HepG2 (cell line): ENCODE results near the gene NEK6. TPM values are rescaled to one million over a fixed set of nuclear protein-coding genes. Genes with fewer than 3 reads are reported as not detected.

Experiments
- ATAC-seq: fragments of 200-7000 bp; cut with Tn5 transposase; 3 replicates; pipeline ENCODE4 v1.9.1; 2020; ENCODE audit warnings: mild to moderate bottlenecking, moderate library complexity
- BruUV-seq: library from RNA; stranded (reverse); fragments of 400-500 nt; replicated peaks from 2 replicates; lab custom pipeline; 2021; lab: Mats Ljungman, UMichigan
- CTCF ChIA-PET: fragments of 300-600 bp; formaldehyde crosslinking; extraction: SDS; loops from one replicate; lab custom pipeline; 2021; ENCODE audit warnings: low total read pairs, inconsistent platforms, low intra/inter-chr PET ratio; lab: Yijun Ruan, JAX
- POLR2A ChIA-PET: fragments of 350-600 bp; sonication (Branson Sonifier 250); formaldehyde crosslinking; loops from one replicate; lab custom pipeline; 2020; ENCODE audit warnings: antibody characterized with exemption, inconsistent platforms; lab: Yijun Ruan, JAX
- DNase-seq: peaks from one replicate; pipeline ENCODE4 v3.0.0-alpha.2; 2015; ENCODE audit warnings: low spot score
- FAIRE-seq: peaks from 3 replicates; lab custom pipeline; 2011; peaks lifted over from hg19 to GRCh38; lab: Jason Lieb, UNC
- H2AFZ ChIP-seq: one replicate; pipeline ENCODE4 v1.6.1; 2011; ENCODE audit warnings: low read length, inconsistent platforms
- H3K27ac ChIP-seq: fragments of 300-600 bp; 3 replicates; pipeline ENCODE4 v1.8.0; 2011; ENCODE audit warnings: mixed run types, mild to moderate bottlenecking, mixed read lengths, low read length, inconsistent platforms; ENCODE audit not compliant: insufficient read depth; ENCODE audit errors: extremely low read length
- H3K27me3 ChIP-seq, 2 experiments: fragments of 200-600 bp in 1 of 2; 2 replicates in 1 of 2; 3 replicates in 1 of 2; pipeline versions ENCODE4 v1.6.0 to v1.8.0; 2011; ENCODE audit warnings: low read length in 2 of 2, mild to moderate bottlenecking in 2 of 2, moderate library complexity in 2 of 2, inconsistent platforms in 1 of 2; ENCODE audit not compliant: insufficient read depth in 2 of 2, control insufficient read depth in 1 of 2
- H3K36me3 ChIP-seq, 2 experiments: fragments of 200-600 bp in 1 of 2; replicated peaks in 1 of 2; 2 replicates in 1 of 2; 3 replicates in 1 of 2; pipeline versions ENCODE4 v1.5.1 to v1.8.0; 2011; ENCODE audit warnings: low read length in 2 of 2, inconsistent platforms in 1 of 2; ENCODE audit not compliant: insufficient read depth in 2 of 2, control insufficient read depth in 1 of 2
- H3K4me1 ChIP-seq: 2 replicates; pipeline ENCODE4 v1.5.1; 2012; ENCODE audit warnings: low read length, inconsistent platforms; ENCODE audit not compliant: insufficient read depth
- H3K4me2 ChIP-seq: 2 replicates; pipeline ENCODE4 v1.6.0; 2011; ENCODE audit warnings: low read depth, low read length, inconsistent platforms
- H3K4me3 ChIP-seq, 3 experiments: fragments of 200-600 bp in 1 of 3; sonication (generic), shearing (Covaris generic) in 1 of 3; replicated peaks in 1 of 3; 2 replicates each; pipeline ENCODE4 v1.5.1; 2011 to 2016; ENCODE audit warnings: low read length in 3 of 3, inconsistent platforms in 2 of 3, low read depth in 2 of 3, mild to moderate bottlenecking in 2 of 3, control low read depth in 1 of 3, mixed read lengths in 1 of 3; ENCODE audit not compliant: insufficient read depth in 1 of 3
- H3K79me2 ChIP-seq: one replicate; pipeline ENCODE4 v1.6.1; 2011; ENCODE audit warnings: low read length, inconsistent platforms; ENCODE audit not compliant: insufficient read depth
- H3K9ac ChIP-seq: 2 replicates; pipeline ENCODE4 v1.6.0; 2011; ENCODE audit warnings: mild to moderate bottlenecking, low read depth, low read length, inconsistent platforms; ENCODE audit not compliant: insufficient read depth
- H3K9me3 ChIP-seq: 2 replicates; pipeline ENCODE4 v1.5.1; 2012; ENCODE audit warnings: mild to moderate bottlenecking, low read length
- H4K20me1 ChIP-seq: 2 replicates; pipeline ENCODE4 v1.6.0; 2011; ENCODE audit warnings: inconsistent platforms, mild to moderate bottlenecking, low read length, moderate library complexity; ENCODE audit not compliant: insufficient read depth
- AGO2 ChIP-seq: fragments of 200-400 bp; formaldehyde crosslinking; optimal IDR thresholded peaks from 2 replicates; pipeline ENCODE3; 2017; ENCODE audit warnings: mild to moderate bottlenecking, low read depth, low read length, moderate library complexity
- ZNF670 ChIP-seq: sonication (generic); formaldehyde crosslinking; IDR thresholded peaks from 2 replicates; pipeline ENCODE4 v1.8.0; 2022; ENCODE audit warnings: mild to moderate bottlenecking, missing genetic modification reagents, borderline replicate concordance
- ZNF761 ChIP-seq: sonication (generic); formaldehyde crosslinking; conservative IDR thresholded peaks from 2 replicates; pipeline ENCODE4 v1.4.0; 2020; ENCODE audit warnings: mild to moderate bottlenecking, missing genetic modification reagents
- WGBS: methylation state at CpG from one replicate; pipeline ENCODE4 v1.1.6; 2017; ENCODE audit warnings: low lambda C conversion rate; 5-methylcytosine and 5-hydroxymethylcytosine counted together
- in situ Hi-C: cut with HindIII; loops from 2 replicates; pipeline ENCODE4 v1.10.0; 2017; ENCODE audit warnings: low pct_unique_long_range_greater_than_20kb; ENCODE audit not compliant: extremely low pct_ligation_motif_present
- intact Hi-C: fragments of 100-400 bp; cut with micrococcal nuclease; formaldehyde crosslinking; loops from one replicate; pipeline ENCODE4 v1.10.0; 2022; ENCODE audit not compliant: unreplicated experiment
- polyA plus RNA-seq, 8 experiments: library from polyadenylated mRNA; depleted of rRNA in 3 of 8; stranded (reverse) in 7 of 8; unstranded in 1 of 8; fragments of >200 nt; fragmentation: Illumina TruSeq in 4 of 8; extraction: Trizol in 4 of 8; gene quantifications; 2 replicates each; pipeline versions ENCODE4 v1.2.1 to v1.2.3, GENCODE V29; 2011 to 2016; ENCODE audit warnings: low read depth in 4 of 8, missing spikeins in 1 of 8, mixed read lengths in 1 of 8; ENCODE audit not compliant: insufficient read depth in 1 of 8
- total RNA-seq, 5 experiments: library from RNA; depleted of rRNA; stranded (reverse); fragments of >200 nt; fragmentation: Illumina TruSeq; extraction: Trizol; gene quantifications; 2 replicates each; pipeline ENCODE4 v1.2.3, GENCODE V29; 2016; ENCODE audit warnings: low read depth in 1 of 5

Gene NEK6
- total and polyA plus RNA-seq, 2 of the 13 experiments (the other 11 are each of a cell fraction or from before 2014, with no cell fraction given): 30.4 to 119 TPM

GRCh38 chr9:124327491-124327890 lies 69.7 kb downstream of the NEK6 start:
- in situ Hi-C loops: no loop called here
- intact Hi-C loops: no loop called here
- DNase-seq: no peak
- Histone ChIP-seq H2AFZ (no peak overlapping the region), H4K20me1 (no peaks in the 10 kb centered on the region), H3K9me3 (no peaks in the 10 kb centered on the region), H3K4me2 (no peak overlapping the region), H3K27me3 (no peaks in the 10 kb centered on the region), H3K36me3 (peaks cover 48 to 79% of the 10 kb centered on the region in 2 experiments; a peak in 4 of 5 replicates), H3K4me3 (no peak overlapping the region), H3K27ac (no peak overlapping the region), H3K4me1 (no peaks in the 10 kb centered on the region), H3K9ac (no peak overlapping the region), H3K79me2 (no peaks in the 10 kb centered on the region)
- ChIA-PET POLR2A (interaction anchor here (1.6 kb wide), 1 partner anchor 63 kb away, joined by 3 read pairs; no protein-coding TSS in a partner anchor), CTCF (no interaction called here)
- no peak for FAIRE-seq
- no peak for ATAC-seq
- BruUV-seq: no TSS peak
- WGBS: 89% methylated on average over 7 of the region's 9 CpGs
- TF ChIP-seq ZNF670 (CRISPR knock-in tag): no peak

GRCh38 chr9:124328285-124328684 lies 70.5 kb downstream of the NEK6 start:
- no peaks in the 10 kb centered on the region for H3K9me3 ChIP-seq
- H4K20me1 ChIP-seq: no peaks in the 10 kb centered on the region
- H3K4me3 ChIP-seq: no peak overlapping the region
- H3K4me2 ChIP-seq: no peak overlapping the region
- H3K27ac ChIP-seq: no peak overlapping the region
- ATAC-seq (no peak), DNase-seq (no peak), FAIRE-seq (no peak)
- no peak overlapping the region for H2AFZ ChIP-seq
- H3K4me1 ChIP-seq: no peaks in the 10 kb centered on the region
- intact Hi-C loops (no loop called here), in situ Hi-C loops (no loop called here)
- no peak overlapping the region for H3K9ac ChIP-seq
- no TSS peak for BruUV-seq
- ChIA-PET POLR2A (interaction anchor here (1.6 kb wide), 1 partner anchor 62 kb away, joined by 3 read pairs; no protein-coding TSS in a partner anchor), CTCF (no interaction called here)
- H3K79me2 ChIP-seq: no peaks in the 10 kb centered on the region
- H3K27me3 ChIP-seq: no peaks in the 10 kb centered on the region
- WGBS: 96% methylated on average over 11 of the region's 12 CpGs
- TF ChIP-seq AGO2: peak; percentile 58
- TF ChIP-seq ZNF761: no peak
- H3K36me3 ChIP-seq: peaks cover 46 to 71% of the 10 kb centered on the region in 2 experiments; a peak in 4 of 5 replicates
